ENCODE results near the gene IRF2BPL.

- no peak for TF ChIP-seq CTCF (IDR thresholded peaks at IDR 0.05)
- no peak for TF ChIP-seq POLR2A (IDR thresholded peaks at IDR 0.05)
- TF ChIP-seq POLR2AphosphoS5 (IDR thresholded peaks at IDR 0.05), result no peak
Measured at GRCh38 chr14:77063571-77064171, 35.2 kb upstream of the IRF2BPL start.
